HEK293T (cell line): ENCODE measurements around the gene VEPH1.

Experiments used
- BHLHE40 ChIP-seq: fragments of 450-650 bp; IDR thresholded peaks from 2 replicates; pipeline ENCODE4 v1.6.1; 2016; ENCODE audit warnings: mild to moderate bottlenecking, moderate library complexity, borderline replicate concordance
- ELF4 ChIP-seq: fragments of 450-650 bp; IDR thresholded peaks from 2 replicates; pipeline ENCODE4 v1.6.1; 2017; ENCODE audit warnings: antibody characterized with exemption
- FOXA1 ChIP-seq: fragments of 450-650 bp; IDR thresholded peaks from 2 replicates; pipeline ENCODE4 v1.6.1; 2016; ENCODE audit warnings: mild to moderate bottlenecking
- FOXM1 ChIP-seq: fragments of 450-650 bp; IDR thresholded peaks from 2 replicates; pipeline ENCODE4 v1.6.1; 2017; ENCODE audit warnings: mild to moderate bottlenecking, borderline replicate concordance
- LEF1 ChIP-seq: fragments of 450-650 bp; IDR thresholded peaks from 2 replicates; pipeline ENCODE4 v1.6.1; 2017; ENCODE audit warnings: mild to moderate bottlenecking, borderline replicate concordance
- NFRKB ChIP-seq: fragments of 450-650 bp; IDR thresholded peaks from 2 replicates; pipeline ENCODE4 v1.6.1; 2016; ENCODE audit warnings: mild to moderate bottlenecking, moderate library complexity
- SP1 ChIP-seq: fragments of 450-650 bp; IDR thresholded peaks from 2 replicates; pipeline ENCODE4 v1.6.1; 2017
- TARDBP ChIP-seq: fragments of 450-650 bp; IDR thresholded peaks from 2 replicates; pipeline ENCODE4 v1.6.1; 2016
- ZNF384 ChIP-seq: fragments of 450-650 bp; IDR thresholded peaks from 2 replicates; pipeline ENCODE4 v1.6.1; 2016

- TF ChIP-seq FOXA1: no peak
- TF ChIP-seq TARDBP: no peak
- no peak for TF ChIP-seq FOXM1
- TF ChIP-seq NFRKB: no peak
- no peak for TF ChIP-seq SP1
- no peak for TF ChIP-seq ZNF384
- no peak for TF ChIP-seq BHLHE40
- TF ChIP-seq LEF1: no peak
- TF ChIP-seq ELF4: no peak
Observed at GRCh38 chr3:157247391-157247790, 255.8 kb downstream of the VEPH1 start.
